ENCODE measurements around the gene PPARA.
"Not testable (repeated sequence)": the region's sequence is repeated elsewhere in the genome, so short reads cannot be mapped to it uniquely, and the experiment has no call there.

PPARA gene

DNA sequence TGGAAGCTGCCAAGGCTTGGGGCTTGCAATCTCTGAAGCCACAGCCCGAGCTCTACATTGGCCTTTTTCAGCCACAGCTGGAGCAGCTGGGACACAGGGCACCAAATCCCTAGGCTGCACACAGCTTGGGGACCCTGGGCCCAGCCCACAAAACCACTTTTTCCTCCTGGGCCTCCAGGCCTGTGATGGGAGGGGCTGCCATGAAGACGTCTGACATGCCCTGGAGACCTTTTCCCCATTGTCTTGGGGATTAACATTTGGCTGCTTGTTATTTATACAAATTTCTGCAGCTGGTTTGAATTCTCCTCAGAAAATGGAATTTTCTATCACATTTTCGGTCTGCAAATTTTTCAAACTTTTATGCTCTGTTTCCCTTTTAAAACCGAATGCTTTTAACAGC, 115.3 kb downstream of the PPARA start:
- H3K9ac ChIP-seq (ENCODE audit: low read depth, low read length); H3K36me3 ChIP-seq (ENCODE audit: insufficient read depth, low read length); H3K4me2 ChIP-seq (ENCODE audit: low read length); H3K4me3 ChIP-seq (ENCODE audit: low read length); H3K9me3 ChIP-seq (replicated peaks; ENCODE audit: low read length): not testable (repeated sequence)
- peaks cover 23% of the 10 kb centered on the region for H3K27me3 ChIP-seq (ENCODE audit: control insufficient read depth, insufficient read depth, low read length)
- H3K4me1 ChIP-seq (ENCODE audit: control insufficient read depth, insufficient read depth, low read length), result peaks cover 11% of the 10 kb centered on the region

DNA sequence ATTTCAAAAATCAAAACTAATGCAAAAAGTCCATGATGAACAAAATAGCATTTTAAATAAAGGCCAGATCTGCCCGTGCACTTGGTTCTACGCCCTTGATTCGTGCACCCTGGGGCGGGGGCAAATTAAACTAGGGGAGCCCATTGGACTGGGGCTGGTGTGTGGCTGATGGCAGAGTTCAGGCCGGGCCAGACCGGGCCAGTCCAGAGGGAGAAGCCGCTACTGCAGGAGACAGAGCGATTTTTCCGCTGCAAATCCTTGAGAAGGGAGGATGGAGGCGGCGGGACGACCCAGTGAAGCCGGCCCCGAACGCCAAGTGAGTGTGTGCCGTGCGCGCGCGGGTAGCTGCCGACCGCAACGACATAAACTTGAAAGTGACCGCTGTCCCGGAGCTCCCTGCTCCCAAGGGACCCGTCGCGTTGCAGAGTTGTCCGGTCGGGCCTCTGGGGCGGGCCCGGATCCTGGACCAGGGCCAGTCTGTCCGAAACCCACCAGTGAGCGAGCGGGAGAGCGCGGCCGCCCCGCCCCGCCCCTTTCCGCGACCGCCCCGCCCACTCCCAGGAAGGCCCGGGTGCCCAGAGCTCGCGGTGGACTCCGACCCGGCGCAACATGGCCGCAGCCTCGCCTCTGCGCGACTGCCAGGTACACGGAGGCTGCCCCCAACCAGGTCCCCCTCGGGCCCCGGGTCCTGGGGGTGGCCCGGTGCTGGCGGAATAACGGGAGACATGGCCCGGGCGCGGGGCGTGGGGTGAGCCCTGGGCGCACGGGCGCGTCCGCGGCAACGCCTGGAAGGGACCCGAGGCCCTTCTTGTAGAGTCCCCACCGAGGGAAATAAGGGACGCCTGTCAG, 117.3 kb downstream of the PPARA start, which contains the start of gene TTC38:
TTC38 (plus strand) TSS at position 578 of the 849 bp plus-strand sequence; CDS start at position 610, 32 bp downstream.
- H3K4me3 ChIP-seq (ENCODE audit: low read length), result peak within 1 kb of the TSS; percentile 94
- peaks cover 9% of the 10 kb centered on the region for H3K36me3 ChIP-seq (ENCODE audit: insufficient read depth, low read length)
- H3K27me3 ChIP-seq (ENCODE audit: control insufficient read depth, insufficient read depth, low read length), result peaks cover 4% of the 10 kb centered on the region
- peak within 1 kb of the TSS; percentile 78 for H3K4me2 ChIP-seq (ENCODE audit: low read length)
- H3K4me1 ChIP-seq (ENCODE audit: control insufficient read depth, insufficient read depth, low read length), result peaks cover 11% of the 10 kb centered on the region
- peaks cover 3% of the 10 kb centered on the region for H3K9me3 ChIP-seq (replicated peaks; ENCODE audit: low read length)
- H3K9ac ChIP-seq (ENCODE audit: low read depth, low read length), result peak within 1 kb of the TSS; percentile 86

DNA sequence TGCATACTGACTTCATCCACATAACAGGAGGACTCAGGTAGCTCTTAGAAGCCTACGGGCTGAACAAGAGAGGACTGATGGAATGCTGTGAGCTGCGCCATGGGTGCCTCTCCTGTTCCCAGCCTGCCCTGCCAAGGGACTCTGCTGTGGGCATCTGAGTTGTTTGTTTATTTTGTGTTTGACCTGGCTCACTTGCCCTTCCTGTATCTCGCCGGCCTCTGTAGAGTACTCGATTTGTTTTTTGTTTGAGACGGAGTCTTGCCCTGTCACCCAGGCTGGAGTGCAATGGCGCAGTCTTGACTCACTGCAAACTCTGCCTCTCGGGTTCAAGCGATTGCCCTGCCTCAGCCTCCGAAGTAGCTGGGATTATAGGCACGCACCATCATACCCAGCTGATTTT, 119.2 kb downstream of the PPARA start:
- no peak overlapping the region for H3K9ac ChIP-seq (ENCODE audit: low read depth, low read length)
- H3K4me2 ChIP-seq (ENCODE audit: low read length), result peak overlapping the region; percentile 78
- H3K36me3 ChIP-seq (ENCODE audit: insufficient read depth, low read length), result peaks cover 23% of the 10 kb centered on the region
- H3K4me1 ChIP-seq (ENCODE audit: control insufficient read depth, insufficient read depth, low read length), result peaks cover 11% of the 10 kb centered on the region
- H3K27me3 ChIP-seq (ENCODE audit: control insufficient read depth, insufficient read depth, low read length), result no peaks in the 10 kb centered on the region
- no peak overlapping the region for H3K4me3 ChIP-seq (ENCODE audit: low read length)
- peaks cover 3% of the 10 kb centered on the region for H3K9me3 ChIP-seq (replicated peaks; ENCODE audit: low read length)

DNA sequence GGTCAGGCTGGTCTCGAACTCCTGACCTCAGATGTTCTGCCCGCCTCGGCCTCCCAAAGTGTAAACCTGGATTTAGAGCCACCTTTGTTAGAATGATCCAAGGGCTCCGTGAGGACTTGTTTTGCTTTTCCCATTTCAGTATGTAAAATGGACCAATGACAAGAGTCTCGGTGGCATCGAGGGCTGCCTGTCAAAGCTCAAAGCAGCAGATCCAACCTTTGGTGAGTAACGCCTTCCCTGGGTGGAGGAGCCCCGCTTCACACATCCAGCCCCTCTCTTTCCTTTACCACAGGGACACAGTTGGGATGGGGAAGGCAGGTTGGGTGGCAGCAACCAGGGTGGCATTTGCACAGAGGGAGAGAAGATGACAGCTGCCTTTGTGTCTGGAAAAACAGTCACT, 121.9 kb downstream of the PPARA start:
- Histone ChIP-seq H3K4me1 (ENCODE audit: control insufficient read depth, insufficient read depth, low read length) (peaks cover 11% of the 10 kb centered on the region), H3K27me3 (ENCODE audit: control insufficient read depth, insufficient read depth, low read length) (no peaks in the 10 kb centered on the region), H3K9me3 (replicated peaks; ENCODE audit: low read length) (no peaks in the 10 kb centered on the region), H3K36me3 (ENCODE audit: insufficient read depth, low read length) (peaks cover 38% of the 10 kb centered on the region), H3K9ac (ENCODE audit: low read depth, low read length) (no peak overlapping the region), H3K4me3 (ENCODE audit: low read length) (no peak overlapping the region), H3K4me2 (ENCODE audit: low read length) (no peak overlapping the region)

DNA sequence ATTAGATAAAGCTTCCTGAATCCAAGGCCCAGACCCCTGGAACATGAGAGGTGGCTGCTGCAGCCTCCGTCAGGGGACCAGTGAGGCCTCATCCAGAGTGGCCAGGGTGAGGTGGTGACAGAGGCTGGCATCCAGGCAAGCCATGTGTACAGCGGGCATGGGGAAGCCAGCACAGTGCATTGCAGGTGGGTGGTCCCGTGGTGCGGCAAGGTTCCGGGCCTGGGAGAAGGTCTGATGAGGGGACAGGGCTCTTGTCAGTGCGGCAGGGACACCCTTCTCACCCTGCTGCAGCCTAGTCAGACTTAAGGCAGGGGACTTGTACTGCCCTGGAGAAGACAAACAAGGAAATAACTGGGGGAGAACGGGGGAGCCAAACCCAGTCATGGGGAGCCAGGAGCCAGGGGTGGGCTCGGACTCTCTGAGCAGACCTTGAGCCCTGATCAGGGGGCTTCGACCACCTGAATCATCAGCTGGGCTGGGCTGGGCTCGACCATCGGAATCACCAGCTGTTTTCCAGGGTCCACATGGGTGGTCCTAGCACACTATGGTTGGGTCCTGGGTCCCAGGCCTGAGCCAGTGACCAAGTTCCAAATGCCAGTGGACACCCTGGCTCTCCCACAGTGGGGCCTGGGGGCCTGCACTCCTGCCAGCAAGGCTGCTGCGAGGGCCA, 122.6 kb downstream of the PPARA start:
- no peaks in the 10 kb centered on the region for H3K9me3 ChIP-seq (replicated peaks; ENCODE audit: low read length)

GRCh38 chr22:46273432-46274148, 123.3 kb downstream of the PPARA start:
- Histone ChIP-seq H3K36me3 (ENCODE audit: insufficient read depth, low read length) (peaks cover 48% of the 10 kb centered on the region), H3K9ac (ENCODE audit: low read depth, low read length) (no peak overlapping the region), H3K9me3 (replicated peaks; ENCODE audit: low read length) (no peaks in the 10 kb centered on the region), H3K4me1 (ENCODE audit: control insufficient read depth, insufficient read depth, low read length) (peaks cover 8% of the 10 kb centered on the region), H3K4me2 (ENCODE audit: low read length) (no peak overlapping the region), H3K27me3 (ENCODE audit: control insufficient read depth, insufficient read depth, low read length) (no peaks in the 10 kb centered on the region), H3K4me3 (ENCODE audit: low read length) (no peak overlapping the region)

More for the DNA sequence above, 122.6 kb downstream of the PPARA start:
- Histone ChIP-seq H3K36me3 (ENCODE audit: insufficient read depth, low read length) (peaks cover 41% of the 10 kb centered on the region), H3K4me2 (ENCODE audit: low read length) (no peak overlapping the region), H3K9ac (ENCODE audit: low read depth, low read length) (no peak overlapping the region), H3K4me3 (ENCODE audit: low read length) (no peak overlapping the region), H3K4me1 (ENCODE audit: control insufficient read depth, insufficient read depth, low read length) (peaks cover 11% of the 10 kb centered on the region), H3K27me3 (ENCODE audit: control insufficient read depth, insufficient read depth, low read length) (no peaks in the 10 kb centered on the region)

GRCh38 chr22:46274381-46274780, 124.1 kb downstream of the PPARA start:
- H3K4me3 ChIP-seq (ENCODE audit: low read length), result no peak overlapping the region
- H3K4me1 ChIP-seq (ENCODE audit: control insufficient read depth, insufficient read depth, low read length), result peaks cover under 1% of the 10 kb centered on the region
- H3K36me3 ChIP-seq (ENCODE audit: insufficient read depth, low read length), result peaks cover 54% of the 10 kb centered on the region
- no peaks in the 10 kb centered on the region for H3K9me3 ChIP-seq (replicated peaks; ENCODE audit: low read length)
- no peak overlapping the region for H3K4me2 ChIP-seq (ENCODE audit: low read length)
- no peak overlapping the region for H3K9ac ChIP-seq (ENCODE audit: low read depth, low read length)
- H3K27me3 ChIP-seq (ENCODE audit: control insufficient read depth, insufficient read depth, low read length), result no peaks in the 10 kb centered on the region

- no peaks in the 10 kb centered on the region for H3K27me3 ChIP-seq (ENCODE audit: control insufficient read depth, insufficient read depth, low read length)
- H3K36me3 ChIP-seq (ENCODE audit: insufficient read depth, low read length), result peaks cover 62% of the 10 kb centered on the region
Measured at GRCh38 chr22:46275455-46276122, 125.3 kb downstream of the PPARA start.

GRCh38 chr22:46276563-46276962, 126.2 kb downstream of the PPARA start:
- no peaks in the 10 kb centered on the region for H3K9me3 ChIP-seq (replicated peaks; ENCODE audit: low read length)
- no peaks in the 10 kb centered on the region for H3K4me1 ChIP-seq (ENCODE audit: control insufficient read depth, insufficient read depth, low read length)
- H3K9ac ChIP-seq (ENCODE audit: low read depth, low read length), result no peak overlapping the region
- H3K4me3 ChIP-seq (ENCODE audit: low read length), result no peak overlapping the region
- no peak overlapping the region for H3K4me2 ChIP-seq (ENCODE audit: low read length)
- H3K36me3 ChIP-seq (ENCODE audit: insufficient read depth, low read length), result peaks cover 70% of the 10 kb centered on the region
- H3K27me3 ChIP-seq (ENCODE audit: control insufficient read depth, insufficient read depth, low read length), result no peaks in the 10 kb centered on the region

More at GRCh38 chr22:46275455-46276122, 125.3 kb downstream of the PPARA start:
- H3K4me2 ChIP-seq (ENCODE audit: low read length), result no peak overlapping the region
- no peaks in the 10 kb centered on the region for H3K9me3 ChIP-seq (replicated peaks; ENCODE audit: low read length)
- no peak overlapping the region for H3K9ac ChIP-seq (ENCODE audit: low read depth, low read length)
- no peak overlapping the region for H3K4me3 ChIP-seq (ENCODE audit: low read length)
- no peaks in the 10 kb centered on the region for H3K4me1 ChIP-seq (ENCODE audit: control insufficient read depth, insufficient read depth, low read length)

GRCh38 chr22:46278656-46279645, 128.6 kb downstream of the PPARA start:
- no peak overlapping the region for H3K4me3 ChIP-seq (ENCODE audit: low read length)
- no peaks in the 10 kb centered on the region for H3K27me3 ChIP-seq (ENCODE audit: control insufficient read depth, insufficient read depth, low read length)
- no peaks in the 10 kb centered on the region for H3K4me1 ChIP-seq (ENCODE audit: control insufficient read depth, insufficient read depth, low read length)
- no peak overlapping the region for H3K9ac ChIP-seq (ENCODE audit: low read depth, low read length)
- no peaks in the 10 kb centered on the region for H3K9me3 ChIP-seq (replicated peaks; ENCODE audit: low read length)
- peaks cover 68% of the 10 kb centered on the region for H3K36me3 ChIP-seq (ENCODE audit: insufficient read depth, low read length)
- H3K4me2 ChIP-seq (ENCODE audit: low read length), result no peak overlapping the region

Data from skeletal muscle satellite cell (primary cell).